Activated CD4-positive, alpha-beta T cell treated with anti-CD3 and anti-CD28 coated beads, Interleukin-2, amount 50 U/mL, for 48 hours (primary cell): ENCODE data around the gene SERPINA3.
"Not testable (repeated sequence)": the region's sequence is repeated elsewhere in the genome, so short reads cannot be mapped to it uniquely, and the experiment has no call there.

Experiments
- DNase-seq, 2 experiments: peaks; one replicate each; pipeline ENCODE4 v3.0.0-alpha.2; 2020

The SERPINA3 gene

DNA sequence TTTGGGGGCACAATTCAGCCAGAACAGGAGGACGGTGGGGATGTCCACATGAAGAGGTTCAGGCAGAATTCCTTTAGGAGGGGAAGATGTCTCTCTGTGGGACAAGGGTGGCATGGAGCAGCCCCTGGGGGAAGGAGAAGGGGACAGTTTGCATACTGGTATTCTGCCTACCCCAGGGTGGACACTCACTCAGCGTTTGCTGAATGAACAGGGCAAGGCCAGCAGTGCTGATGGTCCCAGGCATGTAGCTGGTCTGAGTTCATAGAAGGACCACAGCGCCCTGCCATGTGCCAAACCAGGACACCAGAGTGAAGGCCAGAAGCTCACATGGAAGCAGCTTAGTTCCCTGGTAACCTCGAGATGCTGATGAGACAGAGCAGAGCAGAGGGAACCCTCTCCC, 25.6 kb upstream of the SERPINA3 start:
- no peak for DNase-seq

GRCh38 chr14:94588311-94588710, 23.9 kb upstream of the SERPINA3 start:
- DNase-seq: no peak

- DNase-seq: no peak
Measured at GRCh38 chr14:94591073-94591472, 21.1 kb upstream of the SERPINA3 start.

DNA sequence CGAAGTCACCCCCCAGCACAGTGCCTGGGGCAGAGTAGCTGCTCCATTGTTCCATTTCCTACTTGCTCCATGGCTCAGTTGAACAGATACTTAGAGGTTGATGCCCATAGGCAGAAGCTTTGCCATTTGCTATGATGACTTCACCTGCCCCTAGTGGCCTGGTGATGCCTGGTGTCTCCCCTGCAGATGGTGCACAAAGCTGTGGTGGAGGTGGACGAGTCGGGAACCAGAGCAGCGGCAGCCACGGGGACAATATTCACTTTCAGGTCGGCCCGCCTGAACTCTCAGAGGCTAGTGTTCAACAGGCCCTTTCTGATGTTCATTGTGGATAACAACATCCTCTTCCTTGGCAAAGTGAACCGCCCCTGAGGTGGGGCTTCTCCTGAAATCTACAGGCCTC, 20.3 kb upstream of the SERPINA3 start:
- no peak for DNase-seq

DNA sequence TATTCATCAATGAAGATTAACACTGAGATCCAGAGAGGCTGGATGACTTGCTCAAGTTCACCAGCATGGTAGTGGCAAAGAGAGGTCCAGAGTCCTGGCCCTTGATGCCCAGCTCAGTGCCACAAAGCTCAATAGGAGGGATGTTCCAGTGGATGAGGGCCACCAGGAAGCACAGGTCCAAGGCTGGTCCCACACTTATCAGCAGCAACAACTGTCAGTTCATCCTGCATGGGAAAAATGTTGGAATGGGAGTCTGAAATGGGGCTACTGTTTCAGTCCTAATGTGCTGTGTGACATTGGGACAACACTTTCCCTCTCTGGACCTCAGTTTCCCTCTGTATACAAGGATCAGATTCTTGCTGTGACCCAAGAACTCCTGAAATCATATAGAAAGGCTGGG, 19.7 kb upstream of the SERPINA3 start:
- no peak for DNase-seq

- DNase-seq: no peak
Measured at GRCh38 chr14:94593376-94593748, 18.8 kb upstream of the SERPINA3 start.

GRCh38 chr14:94593749-94594431, 18.3 kb upstream of the SERPINA3 start:
- DNase-seq: no peak

GRCh38 chr14:94594441-94594840, 17.8 kb upstream of the SERPINA3 start:
- no peak for DNase-seq

GRCh38 chr14:94595912-94596311, 16.3 kb upstream of the SERPINA3 start:
- no peak for DNase-seq

GRCh38 chr14:94596361-94596760, 15.8 kb upstream of the SERPINA3 start:
- DNase-seq: no peak

- no peak for DNase-seq
Measured at GRCh38 chr14:94597788-94598187, 14.4 kb upstream of the SERPINA3 start.

DNA sequence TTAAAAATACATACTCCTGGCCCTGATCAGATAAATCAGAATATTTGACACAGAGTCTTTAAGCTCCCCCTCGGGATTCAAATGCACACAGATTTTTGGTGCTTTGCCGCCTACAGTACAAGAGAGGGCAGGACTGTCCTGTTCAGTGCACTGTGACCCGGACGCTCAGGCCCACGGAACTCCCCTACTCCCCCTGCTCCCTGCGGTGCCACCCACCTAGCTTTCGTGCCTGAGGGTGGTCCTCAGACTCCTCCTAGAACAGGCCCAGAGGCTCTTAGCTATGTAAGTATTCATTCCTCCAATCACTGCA, 13.7 kb upstream of the SERPINA3 start:
- no peak for DNase-seq

- DNase-seq: no peak
Measured at GRCh38 chr14:94598816-94599655, 13.2 kb upstream of the SERPINA3 start.

- no peak for DNase-seq
Measured at GRCh38 chr14:94599656-94600004, 12.6 kb upstream of the SERPINA3 start.

DNA sequence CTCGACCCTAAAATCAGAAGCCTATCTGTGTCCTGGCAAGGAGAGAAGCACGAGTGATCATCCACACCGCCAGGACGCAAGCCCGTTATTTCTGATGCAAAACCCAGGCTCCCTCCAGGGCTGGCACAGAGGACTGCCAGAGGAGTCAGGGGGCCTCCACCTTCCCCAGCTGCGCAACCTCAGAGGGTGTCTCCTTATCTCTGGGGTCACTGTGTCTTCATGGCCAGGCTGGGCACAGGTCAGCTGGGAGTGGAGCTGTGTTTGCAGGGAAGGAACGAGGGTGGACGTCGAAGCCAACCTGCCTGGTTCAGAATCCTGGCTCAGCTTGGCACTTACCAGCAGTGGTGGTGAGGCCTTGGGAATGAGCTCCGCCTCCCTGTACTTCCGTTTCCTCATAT, 12.0 kb upstream of the SERPINA3 start:
- DNase-seq: no peak

GRCh38 chr14:94601884-94602391, 10.3 kb upstream of the SERPINA3 start:
- DNase-seq: no peak

- no peak for DNase-seq
Measured at GRCh38 chr14:94602722-94603121, 9.5 kb upstream of the SERPINA3 start.

DNA sequence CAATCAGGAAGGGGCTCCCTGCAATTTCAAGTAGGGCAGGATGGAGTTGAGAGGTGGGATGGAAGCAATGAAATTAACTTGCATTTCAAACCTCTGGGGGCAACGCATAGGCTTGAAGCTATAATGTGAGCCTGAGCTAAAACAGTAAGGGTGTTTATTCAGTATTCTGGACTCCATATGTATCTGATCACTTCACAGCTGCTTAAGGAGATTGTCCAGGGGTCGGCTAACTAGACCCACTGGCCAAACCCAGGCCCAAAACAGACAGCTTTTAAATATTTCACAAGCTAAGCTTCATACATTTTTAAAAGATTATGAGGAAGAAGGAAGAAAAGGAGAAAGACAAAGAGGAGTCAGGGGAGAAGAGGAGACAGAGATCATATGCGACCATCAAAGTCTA, 6.8 kb upstream of the SERPINA3 start:
- no peak for DNase-seq

- not testable (repeated sequence) for DNase-seq
Measured at GRCh38 chr14:94608966-94609365, 3.2 kb upstream of the SERPINA3 start.

DNA sequence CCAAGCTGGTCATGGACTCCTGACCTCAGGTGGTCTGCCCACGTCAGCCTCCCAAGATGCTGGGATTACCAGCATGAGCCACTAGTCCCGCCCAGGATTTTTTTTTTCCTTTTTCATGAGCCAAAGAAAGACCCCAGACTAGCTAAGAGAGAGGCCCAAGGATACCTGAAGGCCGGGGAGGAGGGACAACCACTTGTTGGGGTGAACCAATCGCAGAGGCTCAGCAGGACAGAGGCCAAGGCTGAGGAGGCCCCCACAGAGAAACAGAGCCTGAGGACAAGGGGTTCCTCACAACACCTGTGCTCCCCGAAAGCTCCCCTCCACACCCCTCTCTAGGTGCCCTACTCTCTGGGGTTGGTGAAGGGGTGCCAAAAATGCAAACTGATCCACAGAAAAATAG, 1.0 kb upstream of the SERPINA3 start:
- no peak for DNase-seq

- DNase-seq: no peak
Measured at GRCh38 chr14:94612580-94613554, 676 bp downstream of the SERPINA3 start.

- no peak for DNase-seq
Measured at GRCh38 chr14:94613720-94614644, 1.8 kb downstream of the SERPINA3 start.
